HCT116 (cell line): ENCODE measurements around the gene AQP10.

Experiments used
- CBX3 ChIP-seq: IDR thresholded peaks from 2 replicates; pipeline ENCODE4 v1.6.1; 2012; ENCODE audit warnings: low read depth
- CEBPB ChIP-seq: IDR thresholded peaks from 2 replicates; pipeline ENCODE4 v1.6.1; 2012; ENCODE audit warnings: low read depth
- CTCF ChIP-seq, 3 experiments: fragments of 200-600 bp in 1 of 3; sonication (generic) in 1 of 3; IDR thresholded peaks in 2 of 3; conservative IDR thresholded peaks in 1 of 3; 2 replicates each; pipeline ENCODE4 v1.5.1; 2012 to 2017; ENCODE audit warnings: low read depth in 2 of 3, low read length in 2 of 3, antibody characterized with exemption in 1 of 3, borderline replicate concordance in 1 of 3, control low read depth in 1 of 3, mild to moderate bottlenecking in 1 of 3, mixed read lengths in 1 of 3, mixed run types in 1 of 3, moderate library complexity in 1 of 3; ENCODE audit not compliant: insufficient read depth in 1 of 3
- EGR1 ChIP-seq: IDR thresholded peaks from 2 replicates; pipeline ENCODE4 v1.6.1; 2012; ENCODE audit warnings: low read depth
- EZH2 ChIP-seq: fragments of 200-600 bp; sonication (generic); IDR thresholded peaks from 2 replicates; pipeline ENCODE4 v1.6.1; 2017; ENCODE audit warnings: antibody characterized with exemption, mixed run types
- EZH2phosphoT487 ChIP-seq: fragments of 200-600 bp; IDR thresholded peaks from 2 replicates; pipeline ENCODE4 v1.6.1; 2018; ENCODE audit warnings: antibody characterized with exemption, borderline replicate concordance
- POLR2A ChIP-seq: IDR thresholded peaks from 2 replicates; pipeline ENCODE4 v1.7.0; 2011; ENCODE audit warnings: borderline replicate concordance; ENCODE audit not compliant: insufficient read depth, insufficient read length; ENCODE audit errors: extremely low read depth
- SIN3A ChIP-seq: IDR thresholded peaks from 2 replicates; pipeline ENCODE4 v1.6.1; 2012; ENCODE audit warnings: low read depth
- SP1 ChIP-seq: IDR thresholded peaks from 2 replicates; pipeline ENCODE4 v1.6.1; 2012; ENCODE audit warnings: low read depth
- SRF ChIP-seq: IDR thresholded peaks from 2 replicates; pipeline ENCODE4 v1.6.1; 2012; ENCODE audit warnings: low read depth
- YY1 ChIP-seq: IDR thresholded peaks from 2 replicates; pipeline ENCODE4 v1.6.1; 2011; ENCODE audit warnings: low read length, low read depth, moderate library complexity, mild to moderate bottlenecking; ENCODE audit not compliant: insufficient replicate concordance; ENCODE audit errors: extremely low read depth
- TF ChIP-seq, protein P1 (sequence below): IDR thresholded peaks from 2 replicates; pipeline ENCODE4 v1.6.1; 2012
- TF ChIP-seq, protein P2 (sequence below): IDR thresholded peaks from 2 replicates; pipeline ENCODE4 v1.6.1; 2011; ENCODE audit warnings: mild to moderate bottlenecking, low read length, moderate library complexity; ENCODE audit not compliant: insufficient replicate concordance; ENCODE audit errors: extremely low read depth

DNA sequence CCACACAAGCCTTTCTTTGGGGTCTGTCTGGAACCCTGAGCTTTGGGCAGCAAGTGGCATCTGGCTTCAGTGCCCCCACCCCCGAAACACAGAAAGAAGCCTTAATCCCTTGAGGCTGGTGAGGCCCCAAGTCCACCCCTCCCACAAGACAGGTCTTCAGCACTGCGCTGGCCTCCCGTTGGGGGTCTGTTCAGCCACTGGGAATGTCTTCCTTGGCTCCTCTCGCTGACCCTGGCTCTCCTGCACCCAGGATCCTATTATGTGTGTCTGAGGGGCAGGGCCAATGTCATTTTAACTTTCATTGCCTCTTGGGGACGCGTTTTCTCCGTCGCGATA is 31.3 kb downstream of the AQP10 start:
- TF ChIP-seq CBX3 = no peak
- TF ChIP-seq, protein P1, sequence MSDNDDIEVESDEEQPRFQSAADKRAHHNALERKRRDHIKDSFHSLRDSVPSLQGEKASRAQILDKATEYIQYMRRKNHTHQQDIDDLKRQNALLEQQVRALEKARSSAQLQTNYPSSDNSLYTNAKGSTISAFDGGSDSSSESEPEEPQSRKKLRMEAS = no peak
- TF ChIP-seq EZH2 = no peak
- TF ChIP-seq CTCF (IDR thresholded peaks at IDR 0.05 in 2 of 3, conservative IDR thresholded peaks at IDR 0.05 in 1 of 3; ENCODE audit: borderline replicate concordance in 1 of 3, insufficient read depth in 1 of 3, low read depth in 2 of 3, low read length in 2 of 3) = no peak
- TF ChIP-seq, protein P2, sequence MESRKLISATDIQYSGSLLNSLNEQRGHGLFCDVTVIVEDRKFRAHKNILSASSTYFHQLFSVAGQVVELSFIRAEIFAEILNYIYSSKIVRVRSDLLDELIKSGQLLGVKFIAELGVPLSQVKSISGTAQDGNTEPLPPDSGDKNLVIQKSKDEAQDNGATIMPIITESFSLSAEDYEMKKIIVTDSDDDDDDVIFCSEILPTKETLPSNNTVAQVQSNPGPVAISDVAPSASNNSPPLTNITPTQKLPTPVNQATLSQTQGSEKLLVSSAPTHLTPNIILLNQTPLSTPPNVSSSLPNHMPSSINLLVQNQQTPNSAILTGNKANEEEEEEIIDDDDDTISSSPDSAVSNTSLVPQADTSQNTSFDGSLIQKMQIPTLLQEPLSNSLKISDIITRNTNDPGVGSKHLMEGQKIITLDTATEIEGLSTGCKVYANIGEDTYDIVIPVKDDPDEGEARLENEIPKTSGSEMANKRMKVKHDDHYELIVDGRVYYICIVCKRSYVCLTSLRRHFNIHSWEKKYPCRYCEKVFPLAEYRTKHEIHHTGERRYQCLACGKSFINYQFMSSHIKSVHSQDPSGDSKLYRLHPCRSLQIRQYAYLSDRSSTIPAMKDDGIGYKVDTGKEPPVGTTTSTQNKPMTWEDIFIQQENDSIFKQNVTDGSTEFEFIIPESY = no peak
- no peak for TF ChIP-seq EGR1
- no peak for TF ChIP-seq SRF
- no peak for TF ChIP-seq SP1
- no peak for TF ChIP-seq YY1
- TF ChIP-seq EZH2phosphoT487 = no peak
- TF ChIP-seq CEBPB = no peak
- TF ChIP-seq POLR2A = no peak
- TF ChIP-seq SIN3A = no peak
